Measurements from ENCODE around the gene ADGRD1.

ADGRD1 gene

DNA sequence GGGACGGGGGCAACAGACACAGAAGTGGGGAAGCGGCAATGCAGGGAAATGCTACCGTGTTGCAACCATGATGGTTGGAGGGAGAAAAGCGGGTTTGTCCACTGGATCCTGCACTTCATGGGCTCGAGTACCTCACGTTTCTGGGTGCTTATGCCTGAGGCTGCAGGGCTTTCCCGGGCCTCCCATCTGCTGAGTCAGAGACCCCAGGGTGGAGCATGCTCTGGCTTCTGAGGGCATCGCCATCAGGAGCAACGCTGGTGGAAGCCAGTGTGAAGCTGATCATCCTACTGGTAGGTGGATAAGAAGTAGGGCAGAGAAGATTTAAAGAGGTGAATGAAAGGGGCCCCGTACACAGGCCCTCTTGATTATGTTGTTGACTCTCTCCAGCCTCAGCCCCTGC lies 5.0 kb upstream of the ADGRD1 start:
- in situ Hi-C loops (cut with MboI; ENCODE audit: low pct_unique_long_range_greater_than_20kb, low sequenced_read_pairs, unreplicated experiment) = no loop called here
- TF ChIP-seq, protein P1, sequence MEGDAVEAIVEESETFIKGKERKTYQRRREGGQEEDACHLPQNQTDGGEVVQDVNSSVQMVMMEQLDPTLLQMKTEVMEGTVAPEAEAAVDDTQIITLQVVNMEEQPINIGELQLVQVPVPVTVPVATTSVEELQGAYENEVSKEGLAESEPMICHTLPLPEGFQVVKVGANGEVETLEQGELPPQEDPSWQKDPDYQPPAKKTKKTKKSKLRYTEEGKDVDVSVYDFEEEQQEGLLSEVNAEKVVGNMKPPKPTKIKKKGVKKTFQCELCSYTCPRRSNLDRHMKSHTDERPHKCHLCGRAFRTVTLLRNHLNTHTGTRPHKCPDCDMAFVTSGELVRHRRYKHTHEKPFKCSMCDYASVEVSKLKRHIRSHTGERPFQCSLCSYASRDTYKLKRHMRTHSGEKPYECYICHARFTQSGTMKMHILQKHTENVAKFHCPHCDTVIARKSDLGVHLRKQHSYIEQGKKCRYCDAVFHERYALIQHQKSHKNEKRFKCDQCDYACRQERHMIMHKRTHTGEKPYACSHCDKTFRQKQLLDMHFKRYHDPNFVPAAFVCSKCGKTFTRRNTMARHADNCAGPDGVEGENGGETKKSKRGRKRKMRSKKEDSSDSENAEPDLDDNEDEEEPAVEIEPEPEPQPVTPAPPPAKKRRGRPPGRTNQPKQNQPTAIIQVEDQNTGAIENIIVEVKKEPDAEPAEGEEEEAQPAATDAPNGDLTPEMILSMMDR (IDR thresholded peaks at IDR 0.05; ENCODE audit: extremely low read depth, insufficient read depth, missing control alignments) = no peak
- no peak for DNase-seq (ENCODE audit: low spot score)

DNA sequence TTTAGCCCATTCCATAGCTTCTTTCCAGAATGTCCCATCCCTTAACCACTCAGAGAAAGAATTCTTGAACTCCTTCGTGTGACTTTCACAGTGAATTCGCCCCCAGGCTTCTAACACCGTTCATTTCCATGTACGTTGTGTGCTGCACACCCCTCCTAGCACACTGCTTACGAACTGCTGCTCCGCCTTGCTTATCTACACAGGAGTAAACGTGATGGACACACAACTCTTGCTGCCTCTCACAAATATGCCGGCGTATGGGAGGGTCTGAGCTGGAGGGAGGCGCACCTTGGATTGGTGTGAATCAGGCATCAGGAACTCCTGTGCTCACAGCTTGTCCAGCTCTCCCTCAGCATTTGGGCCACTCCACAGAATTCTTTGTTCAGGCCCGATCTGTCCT lies 3.9 kb upstream of the ADGRD1 start:
- in situ Hi-C loops (cut with MboI; ENCODE audit: low pct_unique_long_range_greater_than_20kb, low sequenced_read_pairs, unreplicated experiment) = no loop called here
- TF ChIP-seq, protein P1 (IDR thresholded peaks at IDR 0.05; ENCODE audit: extremely low read depth, insufficient read depth, missing control alignments) = no peak
- no peak for DNase-seq (ENCODE audit: low spot score)

DNA sequence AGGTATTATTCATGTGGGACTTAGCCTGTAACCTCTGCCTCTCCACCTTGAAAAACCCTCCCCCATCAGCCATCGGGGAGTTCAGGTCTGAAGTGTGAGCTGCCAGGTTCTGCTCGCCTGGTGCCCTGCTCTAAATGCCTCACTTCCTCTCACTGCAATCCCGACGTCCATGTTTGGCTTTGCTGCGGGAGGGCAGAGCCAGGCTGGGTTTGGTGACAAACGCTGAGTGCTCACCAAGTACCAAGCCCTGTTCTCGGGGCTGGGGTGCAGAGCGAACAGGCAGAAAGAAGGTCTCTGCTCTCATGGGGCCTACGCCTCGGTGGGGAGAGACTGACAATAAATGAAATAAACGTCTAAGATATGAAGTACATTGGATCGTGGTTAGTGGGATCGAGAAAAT lies 2.1 kb upstream of the ADGRD1 start:
- TF ChIP-seq, protein P1 (IDR thresholded peaks at IDR 0.05; ENCODE audit: extremely low read depth, insufficient read depth, missing control alignments) = no peak
- no peak for DNase-seq (ENCODE audit: low spot score)
- in situ Hi-C loops (cut with MboI; ENCODE audit: low pct_unique_long_range_greater_than_20kb, low sequenced_read_pairs, unreplicated experiment) = no loop called here

DNA sequence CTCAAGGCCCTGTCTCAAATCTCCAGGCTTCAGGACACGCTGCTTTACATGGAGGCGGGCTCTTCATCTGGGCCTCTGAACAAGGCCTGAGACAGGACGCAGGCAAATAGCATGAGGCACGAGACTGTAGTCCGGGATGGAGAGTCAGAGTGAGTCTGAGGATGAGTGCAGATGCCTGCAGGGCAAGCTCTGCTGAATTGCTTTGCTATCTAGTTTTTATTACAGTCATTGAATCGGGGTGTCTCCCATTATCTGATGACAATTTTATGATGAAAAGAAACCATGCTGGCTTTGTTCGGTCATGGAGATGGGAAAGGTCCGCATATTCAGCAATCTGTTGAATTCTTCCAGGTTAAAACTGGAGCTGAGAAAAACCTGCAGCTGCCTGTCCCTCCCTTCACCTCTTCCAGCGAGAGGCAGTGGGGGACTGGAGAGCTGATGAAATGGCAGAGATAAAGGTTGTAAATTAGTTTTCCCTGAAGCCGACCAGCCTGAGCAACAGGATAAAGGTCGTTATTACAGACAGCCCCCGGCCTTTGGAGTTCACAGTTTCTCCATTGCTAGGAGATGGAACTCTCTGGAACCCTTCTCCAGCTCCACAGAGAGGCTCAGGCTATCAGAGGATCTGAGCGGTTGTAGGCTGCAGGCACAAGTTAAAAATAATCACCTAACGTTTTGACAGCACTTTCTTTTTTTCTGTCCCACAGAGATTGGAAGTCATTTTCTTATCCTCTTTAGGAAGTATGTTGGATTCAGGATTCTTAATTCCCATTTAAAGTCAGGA lies 1.3 kb upstream of the ADGRD1 start:
- in situ Hi-C loops (cut with MboI; ENCODE audit: low pct_unique_long_range_greater_than_20kb, low sequenced_read_pairs, unreplicated experiment) = no loop called here
- TF ChIP-seq, protein P1 (IDR thresholded peaks at IDR 0.05; ENCODE audit: extremely low read depth, insufficient read depth, missing control alignments) = no peak
- no peak for DNase-seq (ENCODE audit: low spot score)

DNA sequence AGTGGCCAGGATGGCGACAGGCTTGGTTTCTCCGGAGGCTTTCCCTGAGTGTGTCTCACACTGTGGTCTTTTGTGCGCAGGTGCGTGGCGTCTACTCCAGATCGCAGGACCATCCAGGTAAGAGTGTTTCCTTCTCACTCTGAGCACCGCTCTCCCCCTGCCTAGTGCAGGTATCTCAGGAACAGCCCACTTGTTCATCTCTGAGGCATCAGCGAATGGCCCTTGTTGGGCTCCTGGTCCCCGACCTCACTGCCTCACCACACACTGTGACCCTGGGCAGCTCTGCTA lies 781 bp downstream of the ADGRD1 start:
- TF ChIP-seq, protein P1 (IDR thresholded peaks at IDR 0.05; ENCODE audit: extremely low read depth, insufficient read depth, missing control alignments) = no peak
- in situ Hi-C loops (cut with MboI; ENCODE audit: low pct_unique_long_range_greater_than_20kb, low sequenced_read_pairs, unreplicated experiment) = no loop called here
- no peak for DNase-seq (ENCODE audit: low spot score)

DNA sequence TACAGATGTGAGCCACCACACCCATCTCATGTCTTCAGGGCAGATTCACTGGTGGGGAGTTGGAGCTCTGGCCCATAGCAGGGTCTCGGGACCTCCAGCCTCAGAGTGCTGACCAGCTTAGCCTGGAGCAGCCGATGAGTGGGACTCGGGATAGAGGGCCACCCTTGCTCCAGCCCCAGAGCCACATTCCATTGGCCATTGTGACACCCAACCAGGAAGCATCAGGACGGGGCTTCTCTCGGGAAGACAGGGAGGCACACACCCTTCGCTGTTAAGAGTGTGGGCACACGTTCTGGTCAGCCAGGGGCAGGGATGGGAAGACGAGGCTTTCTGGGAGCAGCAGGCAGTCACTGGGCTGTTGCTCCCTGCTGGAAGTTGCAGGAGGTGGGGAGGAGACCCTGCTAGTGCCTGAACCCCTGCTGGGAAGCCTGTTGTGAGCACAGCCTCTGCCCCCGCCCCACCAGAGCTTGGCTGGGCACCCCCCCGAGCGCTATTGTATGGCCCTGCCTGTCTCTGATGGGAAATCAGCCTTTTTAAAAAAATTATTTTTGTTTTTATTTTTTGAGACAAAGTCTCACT lies 1.6 kb downstream of the ADGRD1 start:
- TF ChIP-seq, protein P1 (IDR thresholded peaks at IDR 0.05; ENCODE audit: extremely low read depth, insufficient read depth, missing control alignments) = no peak
- in situ Hi-C loops (cut with MboI; ENCODE audit: low pct_unique_long_range_greater_than_20kb, low sequenced_read_pairs, unreplicated experiment) = no loop called here
- no peak for DNase-seq (ENCODE audit: low spot score)

Data from GM13977 (cell line).